ENCODE measurements around the gene IRF2BP2. TPM values are rescaled to one million over a fixed set of nuclear protein-coding genes. Genes with fewer than 3 reads are reported as not detected.
A peak's percentile ranks its signal among the peaks of the same experiment; 100 is the strongest.

IRF2BP2 gene
- total and polyA plus RNA-seq, 4 donors, result 49.3 to 197 (median 110) TPM

- peaks cover 0 to 14% (median 6%) of the 10 kb centered on the region in 4 donors for H3K36me3 ChIP-seq (ENCODE audit: control insufficient read depth in 4 of 4, insufficient read depth in 4 of 4, low read length in 4 of 4)
- H3K27me3 ChIP-seq (ENCODE audit: control insufficient read depth in 3 of 3, insufficient read depth in 3 of 3, low read length in 2 of 3), result no peaks in the 10 kb centered on the region
- TF ChIP-seq CTCF (IDR thresholded peaks at IDR 0.05; ENCODE audit: control extremely low read depth, extremely low read depth), result no peak
- peaks cover 0 to 61% (median 26%) of the 10 kb centered on the region in 5 donors for H3K4me1 ChIP-seq (ENCODE audit: control insufficient read depth in 5 of 5, insufficient read depth in 5 of 5, low read length in 5 of 5)
- no peak overlapping the region for H3K4me3 ChIP-seq
- peak overlapping the region in 1 of 2 donors; percentile 99 for H3K9ac ChIP-seq (ENCODE audit: insufficient read depth in 1 of 2, low read length in 2 of 2)
- WGBS, 2 donors, result 2 to 4% methylated on average over 11 of the region's 11 CpGs
- H3K9me3 ChIP-seq (ENCODE audit: control insufficient read depth in 4 of 4, insufficient read depth in 3 of 4, low read length in 3 of 4), result peaks cover 0 to 2% (median 0%) of the 10 kb centered on the region in 4 donors
- no peak for ATAC-seq (ENCODE audit: insufficient read depth, low FRiP score)
- peak; percentile 88 to 97 (median 95) for DNase-seq
- H3K27ac ChIP-seq (ENCODE audit: low read depth in 1 of 2, low read length in 1 of 2), result peak overlapping the region; percentile 95 to 99
Measured at GRCh38 chr1:234600418-234601281, 9.3 kb downstream of the IRF2BP2 start.

- Histone ChIP-seq H3K4me1 (ENCODE audit: control insufficient read depth in 5 of 5, insufficient read depth in 5 of 5, low read length in 5 of 5) (peaks cover 0 to 57% (median 26%) of the 10 kb centered on the region in 5 donors), H3K27ac (ENCODE audit: low read depth in 1 of 2, low read length in 1 of 2) (peak overlapping the region; percentile 95 to 99), H3K36me3 (ENCODE audit: control insufficient read depth in 4 of 4, insufficient read depth in 4 of 4, low read length in 4 of 4) (peaks cover 0 to 6% (median 3%) of the 10 kb centered on the region in 4 donors), H3K4me3 (peak overlapping the region; percentile 41), H3K27me3 (ENCODE audit: control insufficient read depth in 3 of 3, insufficient read depth in 3 of 3, low read length in 2 of 3) (no peaks in the 10 kb centered on the region), H3K9me3 (ENCODE audit: control insufficient read depth in 4 of 4, insufficient read depth in 3 of 4, low read length in 3 of 4) (peaks cover 0 to 2% (median 0%) of the 10 kb centered on the region in 4 donors), H3K9ac (ENCODE audit: insufficient read depth in 1 of 2, low read length in 2 of 2) (peak overlapping the region; percentile 58 to 99)
- 0 to 1% methylated on average over 50 to 87 of the region's 87 CpGs for WGBS, 2 donors
- peak; percentile 92 to 94 (median 94) for DNase-seq
- ATAC-seq (ENCODE audit: insufficient read depth, low FRiP score), result peak; percentile 93
- TF ChIP-seq CTCF (IDR thresholded peaks at IDR 0.05; ENCODE audit: control extremely low read depth, extremely low read depth), result no peak
Measured at GRCh38 chr1:234599617-234600417, 10.2 kb downstream of the IRF2BP2 start.

- no peak for TF ChIP-seq CTCF (IDR thresholded peaks at IDR 0.05; ENCODE audit: control extremely low read depth, extremely low read depth)
- H3K4me1 ChIP-seq (ENCODE audit: control insufficient read depth in 5 of 5, insufficient read depth in 5 of 5, low read length in 5 of 5), result peaks cover 0 to 50% (median 26%) of the 10 kb centered on the region in 5 donors
- DNase-seq (peak; percentile 25 to 59 (median 59)), ATAC-seq (ENCODE audit: insufficient read depth, low FRiP score) (no peak)
- WGBS, 2 donors, result 0 to 8% methylated on average over 1 of the region's 1 CpG
- no peaks in the 10 kb centered on the region for H3K27me3 ChIP-seq (ENCODE audit: control insufficient read depth in 3 of 3, insufficient read depth in 3 of 3, low read length in 2 of 3)
- peaks cover 0 to 3% (median 2%) of the 10 kb centered on the region in 4 donors for H3K36me3 ChIP-seq (ENCODE audit: control insufficient read depth in 4 of 4, insufficient read depth in 4 of 4, low read length in 4 of 4)
- peak overlapping the region; percentile 95 to 99 for H3K27ac ChIP-seq (ENCODE audit: low read depth in 1 of 2, low read length in 1 of 2)
- H3K9me3 ChIP-seq (ENCODE audit: control insufficient read depth in 4 of 4, insufficient read depth in 3 of 4, low read length in 3 of 4), result peaks cover 0 to 2% (median 0%) of the 10 kb centered on the region in 4 donors
- H3K4me3 ChIP-seq, result peak overlapping the region; percentile 41
- H3K9ac ChIP-seq (ENCODE audit: insufficient read depth in 1 of 2, low read length in 2 of 2), result peak overlapping the region; percentile 48 to 58
Measured at GRCh38 chr1:234598974-234599616, 10.9 kb downstream of the IRF2BP2 start.
